HEK293 (cell line): ENCODE measurements around the gene CLIP1.

Experiments used
- BCL11A ChIP-seq: fragments of 450-650 bp; formaldehyde crosslinking; IDR thresholded peaks from 2 replicates; pipeline ENCODE4 v1.5.1; 2016; ENCODE audit warnings: low read depth, missing biosample characterization, missing genetic modification characterization
- SALL2 ChIP-seq: fragments of 450-650 bp; formaldehyde crosslinking; IDR thresholded peaks from 2 replicates; pipeline ENCODE4 v1.5.0; 2017; ENCODE audit warnings: missing biosample characterization, mild to moderate bottlenecking, missing genetic modification characterization, borderline replicate concordance
- SCRT1 ChIP-seq: fragments of 450-650 bp; formaldehyde crosslinking; IDR thresholded peaks from 2 replicates; pipeline ENCODE4 v1.5.1; 2016; ENCODE audit warnings: missing biosample characterization, missing genetic modification characterization, borderline replicate concordance
- YY1 ChIP-seq: fragments of 450-650 bp; formaldehyde crosslinking; IDR thresholded peaks from 2 replicates; pipeline ENCODE4 v1.5.1; 2018; ENCODE audit warnings: missing biosample characterization, missing genetic modification characterization
- YY2 ChIP-seq: fragments of 450-650 bp; formaldehyde crosslinking; IDR thresholded peaks from 2 replicates; pipeline ENCODE4 v1.5.1; 2016; ENCODE audit warnings: missing biosample characterization, missing genetic modification characterization
- ZBTB21 ChIP-seq: fragments of 450-650 bp; formaldehyde crosslinking; IDR thresholded peaks from 2 replicates; pipeline ENCODE4 v1.5.1; 2017; ENCODE audit warnings: missing biosample characterization, missing genetic modification characterization
- ZNF16 ChIP-seq: fragments of 450-650 bp; formaldehyde crosslinking; IDR thresholded peaks from 2 replicates; pipeline ENCODE4 v1.5.1; 2016; ENCODE audit warnings: low read depth, missing biosample characterization, missing genetic modification characterization
- ZNF175 ChIP-seq: fragments of 450-650 bp; formaldehyde crosslinking; IDR thresholded peaks from 2 replicates; pipeline ENCODE4 v1.5.1; 2016; ENCODE audit warnings: missing biosample characterization, missing genetic modification characterization
- ZNF23 ChIP-seq: fragments of 450-650 bp; formaldehyde crosslinking; IDR thresholded peaks from 2 replicates; pipeline ENCODE4 v1.5.1; 2016; ENCODE audit warnings: missing biosample characterization, missing genetic modification characterization, borderline replicate concordance
- ZNF629 ChIP-seq: fragments of 450-650 bp; formaldehyde crosslinking; IDR thresholded peaks from 2 replicates; pipeline ENCODE4 v1.5.1; 2017; ENCODE audit warnings: missing biosample characterization, missing genetic modification characterization
- ZNF692 ChIP-seq: fragments of 450-650 bp; formaldehyde crosslinking; IDR thresholded peaks from 2 replicates; pipeline ENCODE4 v1.5.1; 2016; ENCODE audit warnings: missing biosample characterization, missing genetic modification characterization
- TF ChIP-seq, protein P1 (sequence below): fragments of 450-650 bp; formaldehyde crosslinking; IDR thresholded peaks from 2 replicates; pipeline ENCODE4 v1.5.1; 2016; ENCODE audit warnings: missing biosample characterization, missing genetic modification characterization
- TF ChIP-seq, protein P2 (sequence below): fragments of 450-650 bp; formaldehyde crosslinking; optimal IDR thresholded peaks from 2 replicates; pipeline ENCODE3; 2016; ENCODE audit warnings: missing biosample characterization, mild to moderate bottlenecking, missing genetic modification characterization

GRCh38 chr12:122460061-122460460, 37.6 kb upstream of the CLIP1 start:
- TF ChIP-seq, protein P1, sequence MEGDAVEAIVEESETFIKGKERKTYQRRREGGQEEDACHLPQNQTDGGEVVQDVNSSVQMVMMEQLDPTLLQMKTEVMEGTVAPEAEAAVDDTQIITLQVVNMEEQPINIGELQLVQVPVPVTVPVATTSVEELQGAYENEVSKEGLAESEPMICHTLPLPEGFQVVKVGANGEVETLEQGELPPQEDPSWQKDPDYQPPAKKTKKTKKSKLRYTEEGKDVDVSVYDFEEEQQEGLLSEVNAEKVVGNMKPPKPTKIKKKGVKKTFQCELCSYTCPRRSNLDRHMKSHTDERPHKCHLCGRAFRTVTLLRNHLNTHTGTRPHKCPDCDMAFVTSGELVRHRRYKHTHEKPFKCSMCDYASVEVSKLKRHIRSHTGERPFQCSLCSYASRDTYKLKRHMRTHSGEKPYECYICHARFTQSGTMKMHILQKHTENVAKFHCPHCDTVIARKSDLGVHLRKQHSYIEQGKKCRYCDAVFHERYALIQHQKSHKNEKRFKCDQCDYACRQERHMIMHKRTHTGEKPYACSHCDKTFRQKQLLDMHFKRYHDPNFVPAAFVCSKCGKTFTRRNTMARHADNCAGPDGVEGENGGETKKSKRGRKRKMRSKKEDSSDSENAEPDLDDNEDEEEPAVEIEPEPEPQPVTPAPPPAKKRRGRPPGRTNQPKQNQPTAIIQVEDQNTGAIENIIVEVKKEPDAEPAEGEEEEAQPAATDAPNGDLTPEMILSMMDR: no peak
- TF ChIP-seq, protein P2, sequence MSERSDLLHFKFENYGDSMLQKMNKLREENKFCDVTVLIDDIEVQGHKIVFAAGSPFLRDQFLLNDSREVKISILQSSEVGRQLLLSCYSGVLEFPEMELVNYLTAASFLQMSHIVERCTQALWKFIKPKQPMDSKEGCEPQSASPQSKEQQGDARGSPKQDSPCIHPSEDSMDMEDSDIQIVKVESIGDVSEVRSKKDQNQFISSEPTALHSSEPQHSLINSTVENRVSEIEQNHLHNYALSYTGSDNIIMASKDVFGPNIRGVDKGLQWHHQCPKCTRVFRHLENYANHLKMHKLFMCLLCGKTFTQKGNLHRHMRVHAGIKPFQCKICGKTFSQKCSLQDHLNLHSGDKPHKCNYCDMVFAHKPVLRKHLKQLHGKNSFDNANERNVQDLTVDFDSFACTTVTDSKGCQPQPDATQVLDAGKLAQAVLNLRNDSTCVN: no peak
- no peak for TF ChIP-seq ZBTB21 (tag by site-specific recombination)
- TF ChIP-seq ZNF16 (tag by site-specific recombination): no peak
- no peak for TF ChIP-seq ZNF175 (tag by site-specific recombination)
- TF ChIP-seq SALL2: no peak
- TF ChIP-seq YY1 (tag by site-specific recombination): no peak
- TF ChIP-seq ZNF23 (tag by site-specific recombination): no peak
- no peak for TF ChIP-seq BCL11A
- no peak for TF ChIP-seq YY2 (tag by site-specific recombination)
- TF ChIP-seq SCRT1 (tag by site-specific recombination): no peak
- TF ChIP-seq ZNF692: no peak
- no peak for TF ChIP-seq ZNF629 (tag by site-specific recombination)
